Measurements from ENCODE around the gene SMCR8. TPM values are rescaled to one million over a fixed set of nuclear protein-coding genes. Genes with fewer than 3 reads are reported as not detected.

Gene SMCR8
- total and polyA plus RNA-seq, 2 of the 4 experiments (the other 2 are of a cell fraction), result 7.1 to 10.9 TPM

DNA sequence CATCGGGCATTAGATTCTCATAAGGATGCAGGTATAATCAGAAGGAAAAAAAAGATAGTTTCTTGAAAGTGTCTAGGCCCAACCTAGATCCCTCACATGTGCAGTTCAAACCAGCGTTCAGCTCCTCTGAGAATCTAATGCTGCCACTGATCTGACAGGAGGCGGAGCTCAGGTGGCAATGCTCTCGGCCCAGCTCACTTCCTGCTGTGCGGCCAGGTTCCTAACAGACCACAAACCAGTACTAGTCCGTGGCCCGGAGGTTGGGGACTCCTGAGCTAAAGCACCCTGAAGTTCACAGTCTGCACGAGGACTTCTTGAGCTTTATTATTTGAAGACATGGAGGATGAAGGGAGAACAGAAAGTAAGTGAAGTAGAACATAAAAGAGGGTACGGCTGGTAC is 16.8 kb downstream of the SMCR8 start:
- H3K27ac ChIP-seq (ENCODE audit: insufficient read depth, low read length), result no peak overlapping the region
- H2BK5ac ChIP-seq (ENCODE audit: low read depth, low read length, poor library complexity, severe bottlenecking), result no peak overlapping the region
- no peak overlapping the region for H2BK120ac ChIP-seq (ENCODE audit: low read depth, low read length)
- no peak overlapping the region for H2AFZ ChIP-seq (replicated peaks; ENCODE audit: low read length, poor library complexity)
- H3K14ac ChIP-seq (replicated peaks; ENCODE audit: low read depth, low read length), result no peak overlapping the region
- ChIA-PET POLR2A (ENCODE audit: unreplicated experiment) (no interaction called here), CTCF (interaction anchor here (1.1 kb wide), 1 partner anchor 11 kb away, joined by 3 read pairs; no protein-coding TSS in a partner anchor)
- intact Hi-C loops (cut with micrococcal nuclease) (no loop called here), in situ Hi-C loops (cut with MboI; ENCODE audit: low sequenced_read_pairs) (no loop called here), dilution Hi-C loops (cut with HindIII; ENCODE audit: low sequenced_read_pairs, unreplicated experiment) (no loop called here)
- H3K4me3 ChIP-seq (ENCODE audit: insufficient read depth, low read depth, low read length), result no peak overlapping the region
- no peak overlapping the region for H4K8ac ChIP-seq (ENCODE audit: low read depth in 2 of 2, low read length in 2 of 2)
- no peak overlapping the region for H3K23ac ChIP-seq (ENCODE audit: low read depth, low read length)
- no peaks in the 10 kb centered on the region for H4K20me1 ChIP-seq (ENCODE audit: insufficient read depth, low read length)
- no peaks in the 10 kb centered on the region for H3K27me3 ChIP-seq (ENCODE audit: control insufficient read depth, insufficient read depth, low read length)
- no peak overlapping the region for H3K18ac ChIP-seq (ENCODE audit: low read depth, low read length)
- no peak overlapping the region for H4K5ac ChIP-seq (ENCODE audit: low read depth, low read length)
- no peak overlapping the region for H2BK15ac ChIP-seq (ENCODE audit: low read depth, low read length)
- no peaks in the 10 kb centered on the region for H3K9me3 ChIP-seq (ENCODE audit: control insufficient read depth, insufficient read depth, low read length)
- 91% methylated on average over 4 of the region's 9 CpGs; no CpG with 5 or more reads in 1 of the 2 experiments for WGBS, 2 experiments (ENCODE audit: extremely low coverage in 2 of 2, insufficient read length in 1 of 2)
- H3K4me2 ChIP-seq (ENCODE audit: low read depth, low read length), result no peak overlapping the region
- H3K9ac ChIP-seq (ENCODE audit: low read depth, low read length), result no peak overlapping the region
- H3K9me1 ChIP-seq (ENCODE audit: insufficient read depth, low read length), result peaks cover 14% of the 10 kb centered on the region
- no peak for ATAC-seq (ENCODE audit: low read depth)
- peaks cover 15% of the 10 kb centered on the region for H3K36me3 ChIP-seq (ENCODE audit: control insufficient read depth, insufficient read depth, low read length)
- BruUV-seq (replicated peaks), result no TSS peak
- no peak overlapping the region for H4K91ac ChIP-seq (ENCODE audit: insufficient read depth, low read depth, low read length)
- no peak overlapping the region for H2AK5ac ChIP-seq (ENCODE audit: low read depth, low read length)
- no peak overlapping the region for H3K4ac ChIP-seq (ENCODE audit: low read depth, low read length)
- TF ChIP-seq MXI1 (IDR thresholded peaks at IDR 0.05; ENCODE audit: borderline replicate concordance, low read depth, low read length) (no peak), NFE2L2 (IDR thresholded peaks at IDR 0.05; ENCODE audit: low read depth, low read length) (no peak), RAD21 (IDR thresholded peaks at IDR 0.05; ENCODE audit: low read length) (no peak), FOS (IDR thresholded peaks at IDR 0.05; ENCODE audit: low read depth, low read length) (no peak), RFX5 (IDR thresholded peaks at IDR 0.05; ENCODE audit: low read depth, low read length) (no peak), MAZ (IDR thresholded peaks at IDR 0.05; ENCODE audit: borderline replicate concordance, low read depth, low read length) (no peak), CTCF (conservative IDR thresholded peaks at IDR 0.05; ENCODE audit: low read depth, low read length) (no peak), CHD1 (IDR thresholded peaks at IDR 0.05; ENCODE audit: low read depth, low read length) (no peak), MAFK (IDR thresholded peaks at IDR 0.05; ENCODE audit: low read depth, low read length) (no peak), RCOR1 (IDR thresholded peaks at IDR 0.05; ENCODE audit: insufficient replicate concordance, low read length) (no peak), BHLHE40 (IDR thresholded peaks at IDR 0.05; ENCODE audit: low read depth, low read length) (no peak), POLR2A (IDR thresholded peaks at IDR 0.05; ENCODE audit: low read depth, low read length) (no peak), SMC3 (IDR thresholded peaks at IDR 0.05; ENCODE audit: low read depth, low read length) (no peak), CEBPB (IDR thresholded peaks at IDR 0.05; ENCODE audit: low read depth, low read length) (no peak)
- TF ChIP-seq, protein P1, sequence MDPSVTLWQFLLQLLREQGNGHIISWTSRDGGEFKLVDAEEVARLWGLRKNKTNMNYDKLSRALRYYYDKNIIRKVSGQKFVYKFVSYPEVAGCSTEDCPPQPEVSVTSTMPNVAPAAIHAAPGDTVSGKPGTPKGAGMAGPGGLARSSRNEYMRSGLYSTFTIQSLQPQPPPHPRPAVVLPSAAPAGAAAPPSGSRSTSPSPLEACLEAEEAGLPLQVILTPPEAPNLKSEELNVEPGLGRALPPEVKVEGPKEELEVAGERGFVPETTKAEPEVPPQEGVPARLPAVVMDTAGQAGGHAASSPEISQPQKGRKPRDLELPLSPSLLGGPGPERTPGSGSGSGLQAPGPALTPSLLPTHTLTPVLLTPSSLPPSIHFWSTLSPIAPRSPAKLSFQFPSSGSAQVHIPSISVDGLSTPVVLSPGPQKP (IDR thresholded peaks at IDR 0.05; ENCODE audit: borderline replicate concordance, low read depth, low read length), result no peak
- TF ChIP-seq, protein P2, sequence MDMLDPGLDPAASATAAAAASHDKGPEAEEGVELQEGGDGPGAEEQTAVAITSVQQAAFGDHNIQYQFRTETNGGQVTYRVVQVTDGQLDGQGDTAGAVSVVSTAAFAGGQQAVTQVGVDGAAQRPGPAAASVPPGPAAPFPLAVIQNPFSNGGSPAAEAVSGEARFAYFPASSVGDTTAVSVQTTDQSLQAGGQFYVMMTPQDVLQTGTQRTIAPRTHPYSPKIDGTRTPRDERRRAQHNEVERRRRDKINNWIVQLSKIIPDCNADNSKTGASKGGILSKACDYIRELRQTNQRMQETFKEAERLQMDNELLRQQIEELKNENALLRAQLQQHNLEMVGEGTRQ (IDR thresholded peaks at IDR 0.05; ENCODE audit: low read depth, low read length), result no peak
- no peak overlapping the region for H2BK20ac ChIP-seq (ENCODE audit: low read depth, low read length)
- H2AK9ac ChIP-seq (replicated peaks; ENCODE audit: low read depth, low read length, poor library complexity), result no peak overlapping the region
- no peak for DNase-seq
- no peak overlapping the region for H3K56ac ChIP-seq (ENCODE audit: extremely low read depth, insufficient read depth, low read length)
- H3K4me1 ChIP-seq (ENCODE audit: control insufficient read depth, insufficient read depth, low read length), result peaks cover 4% of the 10 kb centered on the region; the same call in 1 of the 2 replicates
- peaks cover 0 to 4% of the 10 kb centered on the region in 2 experiments; a peak in 1 of 4 replicates for H3K79me1 ChIP-seq (ENCODE audit: low read depth in 1 of 2, low read length in 2 of 2)

Data from IMR-90 (cell line).